Stimulated activated CD4-positive, alpha-beta T cell treated with anti-CD3 and anti-CD28 coated beads, Interleukin-4, amount 100 ng/mL, for 1 hour (primary cell): ENCODE results near the gene DRICH1.
"Not testable (repeated sequence)": the region's sequence is repeated elsewhere in the genome, so short reads cannot be mapped to it uniquely, and the experiment has no call there.

Source experiments
- DNase-seq: peaks from one replicate; pipeline ENCODE4 v3.0.0-alpha.2; 2020

DRICH1 gene

DNA sequence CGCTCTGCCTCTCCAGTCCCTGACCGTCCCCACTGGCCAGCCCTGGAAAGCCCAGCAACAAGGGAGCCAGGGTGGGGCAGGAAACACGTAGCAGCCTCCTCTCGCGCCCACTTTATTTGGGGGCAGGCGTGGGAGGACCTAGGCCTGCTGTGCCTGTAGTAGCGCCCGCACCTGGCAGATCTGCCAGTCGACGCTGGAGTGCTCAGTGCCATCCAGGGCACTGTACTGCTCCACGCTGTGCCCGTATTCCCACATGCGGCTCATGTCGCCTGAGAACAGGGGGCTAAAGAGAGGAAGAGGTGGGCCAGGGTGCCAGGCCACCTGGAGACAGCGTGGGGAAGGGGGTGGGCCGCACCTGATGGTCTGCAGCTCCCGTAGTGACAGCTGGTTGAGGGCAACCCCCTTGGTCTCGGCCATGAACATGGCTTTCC, 17.0 kb upstream of the DRICH1 start:
- no peak for DNase-seq

DNA sequence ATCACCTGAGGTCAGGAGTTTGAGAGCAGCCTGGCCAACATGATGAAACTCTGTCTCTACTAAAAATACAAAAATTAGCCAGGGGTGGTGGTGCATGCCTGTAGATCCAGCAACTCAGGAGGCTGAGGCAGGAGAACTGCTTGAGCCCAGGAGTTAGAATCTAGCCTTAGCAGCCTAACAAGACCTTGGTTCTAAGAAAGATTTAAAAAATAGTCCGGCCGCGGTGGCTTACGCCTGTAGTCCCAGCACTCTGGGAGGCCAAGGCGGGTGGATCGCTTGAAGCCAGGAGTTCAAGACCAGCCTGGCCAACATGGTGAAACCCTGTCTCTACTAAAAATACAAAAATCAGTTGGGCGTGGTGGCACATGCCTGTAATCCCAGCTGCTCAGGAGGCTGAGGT, 14.4 kb upstream of the DRICH1 start:
- not testable (repeated sequence) for DNase-seq

GRCh38 chr22:23640206-23640605, 8.1 kb upstream of the DRICH1 start:
- DNase-seq, result not testable (repeated sequence)

GRCh38 chr22:23639661-23640060, 7.5 kb upstream of the DRICH1 start:
- no peak for DNase-seq

DNA sequence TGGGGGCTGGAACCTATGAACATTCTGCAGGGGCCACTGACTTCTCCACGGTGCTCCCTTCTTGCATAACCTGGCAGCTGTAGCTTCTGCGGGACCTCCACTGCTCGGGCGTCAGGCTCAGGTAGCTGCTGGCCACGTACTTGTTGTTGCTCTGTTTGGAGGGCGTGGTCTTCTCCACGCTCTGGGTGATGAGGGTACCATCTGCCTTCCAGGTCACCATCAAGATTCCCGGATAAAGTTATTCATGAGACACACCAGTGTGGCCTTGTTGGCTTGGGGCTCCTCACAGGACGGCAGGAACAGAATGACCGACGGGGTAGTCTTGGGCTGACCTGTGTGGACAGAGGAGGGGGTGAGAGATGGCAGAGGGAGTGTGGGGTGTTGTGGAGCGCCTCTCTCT, 6.5 kb upstream of the DRICH1 start:
- DNase-seq, result no peak

GRCh38 chr22:23635291-23635690, 3.2 kb upstream of the DRICH1 start:
- DNase-seq, result not testable (repeated sequence)

GRCh38 chr22:23628056-23628743, 3.9 kb downstream of the DRICH1 start:
- DNase-seq, result not testable (repeated sequence)

DNA sequence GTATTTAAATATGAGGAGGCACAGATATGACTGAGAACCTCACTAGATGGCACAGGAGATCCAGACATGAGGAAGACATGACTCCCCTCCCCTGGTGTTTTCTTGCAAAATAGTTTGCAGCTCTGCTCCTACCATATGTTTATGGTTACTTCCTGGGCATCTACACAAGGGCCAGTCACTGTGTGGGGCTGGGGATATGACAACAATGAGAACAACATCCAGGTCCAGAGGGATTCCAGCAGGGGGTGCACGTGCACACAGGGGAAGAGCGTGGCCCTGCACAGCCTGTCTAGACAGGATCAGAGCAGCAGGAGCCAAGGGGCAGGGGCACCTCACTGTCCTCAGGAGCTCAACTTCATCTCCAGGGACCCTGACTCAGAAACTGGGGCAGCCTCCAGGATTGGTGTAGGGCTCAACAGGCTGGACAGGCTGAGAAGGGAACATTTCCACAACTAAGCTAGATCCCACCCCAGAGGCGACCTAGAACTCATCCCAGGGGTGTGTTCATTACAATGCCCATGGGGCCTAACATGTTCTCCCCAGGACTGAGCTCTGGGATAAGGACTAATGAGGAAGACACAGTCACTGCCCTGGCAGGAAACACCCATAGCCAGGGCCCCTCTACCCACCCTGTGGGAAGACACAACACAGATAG, 4.6 kb downstream of the DRICH1 start:
- peak; percentile 60 for DNase-seq

- no peak for DNase-seq
Observed at GRCh38 chr22:23626286-23626975, 5.7 kb downstream of the DRICH1 start.

DNA sequence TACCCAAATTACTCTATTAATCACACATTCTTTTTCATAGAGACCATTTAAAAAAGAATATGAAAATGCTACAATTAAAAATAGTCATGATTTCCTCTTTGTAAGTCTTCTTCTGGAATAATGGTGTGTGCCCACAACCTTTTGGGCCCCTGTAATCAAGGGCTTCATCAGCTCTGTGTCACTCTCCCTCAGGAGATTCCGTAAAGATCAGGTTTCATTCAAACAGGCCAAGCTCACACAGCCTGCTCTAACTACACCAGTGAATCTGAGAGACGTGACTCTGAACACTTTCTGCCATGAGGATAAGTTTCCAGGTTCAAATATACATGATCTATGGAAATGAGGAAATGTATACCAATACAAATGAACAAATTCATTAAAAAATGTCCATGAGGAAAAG, 9.5 kb downstream of the DRICH1 start:
- no peak for DNase-seq

DNA sequence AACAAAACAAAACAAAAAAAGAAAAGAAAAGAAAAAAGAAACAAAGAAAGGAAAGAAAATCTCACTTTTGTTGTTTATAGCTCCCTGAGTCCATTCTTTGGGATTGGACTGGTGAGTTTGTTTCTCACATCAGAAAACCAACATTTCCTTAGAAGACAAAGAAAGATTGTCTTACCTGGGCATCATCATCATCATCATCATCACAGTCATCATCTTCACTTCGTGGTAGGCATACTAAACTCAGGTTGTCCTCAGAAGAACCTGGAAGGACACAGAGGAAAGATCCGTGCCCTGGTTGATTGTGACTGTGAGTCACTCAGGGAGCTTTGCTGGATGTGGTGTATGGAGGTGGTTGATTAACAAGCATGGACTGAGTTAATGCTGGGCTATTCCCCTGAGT, 10.2 kb downstream of the DRICH1 start:
- not testable (repeated sequence) for DNase-seq

DNA sequence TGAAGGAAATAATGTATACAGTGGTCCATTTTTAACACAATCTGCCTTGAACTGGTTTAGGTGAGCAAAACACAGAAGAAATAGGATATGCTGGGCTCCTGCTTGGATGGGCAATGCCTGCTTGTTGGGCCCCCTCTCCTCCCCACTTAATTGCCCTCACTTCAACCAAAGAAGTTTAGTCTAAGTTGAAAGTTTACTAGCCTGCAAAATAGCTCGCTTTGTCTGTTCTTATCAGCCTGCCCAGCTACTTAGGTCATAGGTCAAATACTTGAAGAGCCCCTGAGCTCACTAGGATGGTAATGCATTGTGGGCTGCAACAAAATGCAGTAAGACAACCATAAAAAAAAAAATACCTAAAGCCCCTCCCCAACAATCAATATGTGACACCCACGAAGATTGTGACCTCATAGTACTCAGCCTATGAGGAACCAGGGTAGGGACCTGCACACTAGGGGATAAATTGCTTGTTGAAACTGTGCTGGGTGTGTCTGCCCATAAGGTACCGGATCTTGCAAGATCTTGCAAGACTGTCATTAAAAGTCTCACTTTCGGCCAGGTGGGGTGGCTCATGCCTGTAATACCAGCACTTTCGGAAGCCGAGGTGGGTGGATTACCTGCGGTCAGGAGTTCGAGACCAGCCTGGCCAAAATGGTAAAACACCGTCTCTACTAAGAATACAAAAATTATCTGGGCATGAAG, 10.9 kb downstream of the DRICH1 start:
- no peak for DNase-seq

- no peak for DNase-seq
Observed at GRCh38 chr22:23613193-23613972, 18.7 kb downstream of the DRICH1 start.

DNA sequence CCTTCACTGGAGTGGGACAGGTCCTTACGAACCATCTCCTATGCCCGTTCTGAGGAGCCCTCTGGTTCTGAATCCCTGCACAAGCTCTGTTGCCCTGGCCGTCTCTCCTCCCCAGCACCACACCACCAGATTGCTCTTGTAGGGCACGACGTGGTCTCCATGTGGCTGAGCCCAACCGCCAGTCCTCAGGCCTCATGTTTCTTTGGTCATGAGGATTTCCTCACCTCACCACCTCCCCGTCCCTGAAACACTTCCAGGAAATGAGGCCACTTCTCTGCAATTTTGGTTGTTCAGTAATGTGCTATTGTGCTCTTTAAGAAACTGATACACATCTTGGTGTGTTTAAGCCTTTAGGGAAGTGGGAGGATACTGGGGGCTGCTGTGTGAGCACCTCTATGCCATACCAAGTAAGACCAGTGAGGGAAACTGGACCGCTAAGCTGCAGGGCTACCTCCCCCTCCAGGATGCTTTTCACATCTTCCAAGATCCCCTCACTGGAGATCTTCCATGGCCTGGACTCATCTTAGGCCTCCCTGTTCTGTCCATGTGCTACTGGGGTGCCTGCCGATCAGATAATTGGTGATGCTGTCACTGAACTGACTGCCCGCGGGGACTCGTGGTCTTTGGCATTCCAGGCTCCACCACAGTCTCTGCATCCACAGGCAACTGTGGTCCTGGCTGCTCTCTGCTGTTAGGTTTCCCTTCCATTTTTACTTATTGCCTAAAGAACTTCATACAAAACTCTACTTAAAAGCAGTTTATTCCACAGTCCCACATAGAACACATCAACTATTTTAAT, 21.9 kb downstream of the DRICH1 start:
- no peak for DNase-seq

GRCh38 chr22:23608583-23608982, 23.5 kb downstream of the DRICH1 start:
- no peak for DNase-seq

DNA sequence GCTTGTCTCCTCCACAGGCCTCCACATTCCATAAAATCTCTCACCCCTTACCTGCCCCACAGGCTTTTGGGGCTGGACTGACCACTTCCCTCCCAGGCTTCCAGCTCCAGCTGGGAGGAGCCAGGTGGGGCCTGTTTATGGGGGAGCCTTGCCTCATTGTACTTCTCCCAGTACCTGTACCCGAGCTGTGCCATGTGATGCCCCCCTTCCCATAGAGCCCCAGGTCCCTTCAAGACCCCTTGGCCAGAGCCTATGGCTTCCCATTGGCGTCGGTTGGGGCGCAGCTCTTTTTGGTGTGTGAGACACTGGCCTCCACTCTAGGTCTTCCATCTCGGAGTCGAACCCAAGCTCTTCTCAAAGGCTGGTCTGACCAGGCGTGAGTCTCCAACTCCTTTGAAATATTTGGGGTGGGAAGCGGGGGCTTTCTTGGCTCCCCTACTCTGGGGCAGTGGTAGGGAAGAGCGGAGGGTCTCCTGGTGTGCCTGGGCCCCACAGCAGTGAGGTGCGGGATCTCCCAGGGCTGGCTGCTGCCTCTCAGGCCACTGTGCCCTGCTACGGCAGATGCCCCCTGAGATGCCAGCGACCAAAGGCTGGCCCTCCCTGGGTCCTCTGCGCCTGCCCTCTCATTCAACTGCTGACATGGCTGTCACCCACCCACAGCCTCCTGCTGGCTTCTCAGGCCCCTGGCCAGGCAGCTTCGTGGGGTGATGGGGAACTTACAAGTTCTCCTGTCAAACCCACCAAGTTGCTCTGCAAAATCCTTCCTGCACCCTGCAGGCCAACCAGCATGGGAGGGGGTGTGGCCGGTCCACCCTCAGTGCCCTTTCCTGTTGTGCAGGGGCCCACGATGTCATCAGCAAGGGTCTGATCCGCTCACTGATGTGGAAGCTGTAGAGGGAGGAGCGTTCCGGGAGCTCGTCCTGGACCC, 25.7 kb downstream of the DRICH1 start:
- no peak for DNase-seq

DNA sequence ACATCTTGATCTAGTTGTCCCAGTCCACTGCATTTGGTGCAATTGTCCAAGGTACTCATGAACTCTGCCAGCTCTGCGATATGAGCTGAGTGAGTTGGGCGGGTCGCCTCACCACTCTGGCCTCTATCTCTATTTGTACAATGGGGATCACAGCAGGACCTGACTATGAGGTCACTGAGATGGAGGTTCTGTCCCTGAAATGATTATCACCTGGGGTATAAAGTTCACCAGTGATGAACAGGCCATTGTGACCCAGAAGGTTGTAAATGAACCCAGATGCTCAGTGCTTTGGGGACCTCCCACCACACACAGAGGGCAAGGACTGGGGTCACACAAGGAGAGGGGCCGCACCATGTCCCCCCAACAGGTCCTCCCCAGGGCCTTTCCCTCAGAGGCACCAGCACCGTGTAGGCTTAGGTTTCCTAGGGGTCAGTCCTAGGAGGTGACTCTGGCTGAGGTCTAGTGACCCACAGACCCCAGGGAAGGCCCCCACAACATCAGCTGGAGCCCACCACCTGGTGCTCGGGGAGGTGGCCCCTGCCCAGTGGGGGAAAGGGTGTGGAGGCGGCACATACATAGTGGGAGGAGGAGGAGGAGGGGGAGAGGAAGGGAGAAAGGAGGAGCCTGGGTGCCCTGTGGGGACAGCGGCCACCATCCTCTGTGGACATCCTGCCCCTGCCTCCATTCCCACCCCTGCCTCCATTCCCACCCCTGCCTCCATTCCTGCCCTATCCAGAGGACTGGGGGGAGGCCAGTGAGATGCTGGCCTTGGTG, 27.0 kb downstream of the DRICH1 start:
- DNase-seq, result no peak

DNA sequence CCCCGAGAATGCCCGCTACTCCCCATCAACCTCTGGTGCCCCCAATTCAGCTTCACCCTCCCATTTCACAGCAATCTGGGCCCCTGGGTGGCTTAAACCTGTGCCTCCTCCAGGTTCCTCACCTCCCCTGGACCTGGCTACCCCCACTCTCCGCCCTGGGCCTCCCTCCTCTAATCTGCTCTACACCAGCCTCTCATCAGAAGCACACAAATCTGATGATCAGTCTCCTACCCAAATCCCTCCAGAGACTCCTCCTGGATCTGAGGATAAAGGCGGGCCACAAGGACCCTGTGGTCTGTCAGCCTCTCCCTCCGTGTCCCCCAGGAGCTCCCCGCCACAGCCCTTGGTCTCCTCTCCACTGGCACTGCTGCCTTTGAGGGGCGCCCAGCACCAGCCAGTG, 28.9 kb downstream of the DRICH1 start:
- no peak for DNase-seq

GRCh38 chr22:23598805-23599518, 33.2 kb downstream of the DRICH1 start:
- no peak for DNase-seq
